HG02885 (cell line): Measurements from ENCODE around the gene TOMM22.
"Not testable (repeated sequence)": the region's sequence is repeated elsewhere in the genome, so short reads cannot be mapped to it uniquely, and the experiment has no call there.

Experiments used
- ATAC-seq: cut with Tn5 transposase; IDR thresholded peaks from one replicate; pipeline ENCODE4 v1.9.1; 2021; ENCODE audit warnings: mild to moderate bottlenecking; ENCODE audit not compliant: unreplicated experiment, poor library complexity

Gene TOMM22

DNA sequence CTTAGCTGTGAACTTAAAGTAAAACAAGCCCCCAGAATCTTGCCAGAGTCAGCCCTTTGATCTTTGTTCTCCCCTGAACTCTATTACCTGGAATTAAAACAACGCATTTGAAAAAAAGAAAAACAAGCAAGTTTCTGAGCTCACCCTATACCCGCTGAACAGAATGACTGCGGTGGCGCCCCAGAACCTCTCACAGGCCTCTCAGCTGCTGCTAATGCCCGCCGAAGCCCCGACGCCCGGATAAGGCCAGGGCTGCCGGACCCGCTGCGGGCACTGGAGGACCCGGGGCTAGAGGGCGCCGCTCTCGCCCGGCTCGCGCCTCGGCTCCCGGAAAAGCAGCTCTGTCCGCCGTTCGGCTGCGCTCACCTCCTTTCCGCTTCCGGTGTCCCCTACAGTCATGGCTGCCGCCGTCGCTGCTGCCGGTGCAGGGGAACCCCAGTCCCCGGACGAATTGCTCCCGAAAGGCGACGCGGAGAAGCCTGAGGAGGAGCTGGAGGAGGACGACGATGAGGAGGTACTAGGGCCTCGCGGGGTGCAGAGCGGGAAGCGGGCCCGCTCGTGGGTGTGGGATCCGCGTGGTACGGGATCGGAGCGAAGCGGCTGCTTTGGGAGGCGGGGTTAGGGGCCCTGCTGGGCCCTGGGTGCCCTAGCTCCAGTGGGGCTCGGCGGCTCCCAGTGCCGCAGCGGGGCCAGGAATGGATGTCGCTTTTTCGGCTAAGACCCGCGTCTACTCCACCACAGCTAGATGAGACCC lies at the start of gene TOMM22:
TSS of gene TOMM22 (plus strand) at position 376 of the 754 bp plus-strand sequence. CDS start at position 398, 22 bp downstream.
- peak; percentile 95 for ATAC-seq

- ATAC-seq: no peak
Observed at GRCh38 chr22:38632528-38632927, 49.2 kb upstream of the TOMM22 start.

DNA sequence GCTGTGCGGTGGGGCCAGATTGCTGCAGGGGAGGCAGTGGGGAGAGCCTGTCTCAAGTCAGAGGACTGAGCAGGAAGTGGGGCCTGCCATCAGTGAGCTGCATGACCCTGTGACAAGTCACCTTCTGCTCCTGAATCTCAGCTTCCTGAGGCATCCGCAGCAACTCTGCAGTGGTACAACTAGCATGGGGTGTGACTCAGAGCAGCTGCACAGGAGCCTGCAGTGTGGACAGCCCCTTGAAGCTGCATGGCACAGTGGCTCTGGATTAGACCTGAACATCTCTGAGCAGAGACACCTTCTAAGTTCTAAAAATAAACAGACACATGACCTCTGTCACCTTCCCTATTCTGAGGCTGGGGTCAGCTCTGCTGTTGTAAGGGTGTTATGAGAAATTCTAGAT lies 43.5 kb upstream of the TOMM22 start:
- ATAC-seq: no peak

- no peak for ATAC-seq
Observed at GRCh38 chr22:38638728-38639127, 43.0 kb upstream of the TOMM22 start.

- ATAC-seq: no peak
Observed at GRCh38 chr22:38641476-38642040, 40.2 kb upstream of the TOMM22 start.

GRCh38 chr22:38644245-38644644 lies 37.5 kb upstream of the TOMM22 start:
- not testable (repeated sequence) for ATAC-seq

GRCh38 chr22:38645430-38645829 lies 36.3 kb upstream of the TOMM22 start:
- ATAC-seq: no peak

GRCh38 chr22:38649841-38650522 lies 31.8 kb upstream of the TOMM22 start:
- no peak for ATAC-seq

GRCh38 chr22:38652859-38653258 lies 28.9 kb upstream of the TOMM22 start:
- ATAC-seq: no peak

- no peak for ATAC-seq
Observed at GRCh38 chr22:38653741-38654140, 28.0 kb upstream of the TOMM22 start.

- ATAC-seq: no peak
Observed at GRCh38 chr22:38655519-38656255, 26.1 kb upstream of the TOMM22 start.

DNA sequence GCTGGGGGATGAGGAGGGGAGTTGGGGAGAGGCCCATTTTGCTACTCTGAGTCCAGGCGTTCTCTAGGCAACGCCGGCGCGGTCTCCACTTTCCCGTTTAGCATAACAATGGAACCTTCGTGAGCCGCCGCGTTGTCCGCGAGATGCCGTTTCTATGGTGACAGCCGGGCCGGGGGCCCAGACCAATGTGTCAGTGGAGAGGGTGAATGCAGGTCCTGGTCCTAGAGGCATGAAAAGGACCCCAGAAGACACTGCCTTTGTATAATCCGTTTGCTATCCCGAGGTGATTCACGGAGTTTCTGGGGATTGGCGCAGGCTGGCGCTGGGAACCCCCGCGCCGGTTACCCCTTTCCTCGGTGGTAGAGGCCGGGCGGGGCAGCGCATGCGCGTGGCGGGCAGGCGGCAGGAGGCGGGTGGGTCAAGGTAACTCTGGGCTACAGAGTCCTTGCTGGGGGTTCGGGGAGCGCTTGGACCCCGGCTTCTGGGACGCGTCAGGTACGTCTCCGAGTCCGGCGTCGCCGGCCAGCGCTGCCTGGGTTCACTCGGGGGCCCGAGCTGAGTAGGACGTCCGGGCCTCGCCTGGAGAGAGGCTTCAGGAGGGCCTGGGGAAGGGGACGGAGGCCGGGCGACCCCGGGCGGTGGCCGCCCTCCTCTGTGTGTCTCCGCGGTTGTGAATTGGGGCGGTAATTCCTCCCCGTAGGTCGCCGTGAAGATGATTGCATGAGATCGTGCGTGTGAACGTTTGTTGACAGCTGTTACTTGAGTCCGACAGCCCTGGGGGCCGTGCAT lies 25.3 kb upstream of the TOMM22 start, which contains the start of the genes CBY1 and FAM227A:
TSS of gene CBY1 (plus strand) at position 383 of the 789 bp plus-strand sequence. CDS start 11,417 bp downstream, outside the sequence.
TSS of gene FAM227A (minus strand) at position 137 of the 789 bp plus-strand sequence. CDS start 6,224 bp downstream, outside the sequence.
- ATAC-seq: peak; percentile 81

GRCh38 chr22:38657045-38657909 lies 24.5 kb upstream of the TOMM22 start:
- ATAC-seq: no peak

- ATAC-seq: no peak
Observed at GRCh38 chr22:38674888-38675287, 6.9 kb upstream of the TOMM22 start.

GRCh38 chr22:38675833-38676232 lies 5.9 kb upstream of the TOMM22 start:
- no peak for ATAC-seq

DNA sequence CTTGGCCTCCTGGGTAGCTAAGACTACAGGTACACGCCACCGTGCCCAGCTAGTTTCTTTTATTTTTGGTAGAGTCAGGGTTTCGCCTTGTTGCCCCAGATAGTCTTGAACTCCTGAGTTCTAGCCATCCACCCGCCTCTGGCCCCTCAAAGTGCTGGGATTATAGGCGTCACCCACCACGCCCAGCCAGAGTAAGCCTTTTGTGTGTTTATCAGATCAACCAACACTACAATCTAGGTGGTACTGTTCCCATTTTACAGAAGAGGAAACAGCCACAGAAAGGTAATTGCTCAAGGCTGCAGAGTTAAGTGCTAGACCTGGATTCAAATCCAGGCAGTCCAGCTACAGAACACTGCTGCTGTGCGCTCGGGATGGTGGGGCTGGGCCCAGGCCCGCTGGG lies 3.1 kb downstream of the TOMM22 start:
- no peak for ATAC-seq

- no peak for ATAC-seq
Observed at GRCh38 chr22:38685761-38686160, 4.0 kb downstream of the TOMM22 start.

- ATAC-seq: no peak
Observed at GRCh38 chr22:38689651-38690050, 7.9 kb downstream of the TOMM22 start.

GRCh38 chr22:38694049-38694448 lies 12.3 kb downstream of the TOMM22 start:
- no peak for ATAC-seq
